Measurements from ENCODE around the gene LIMCH1.

- TF ChIP-seq POLR2A (IDR thresholded peaks at IDR 0.05), result no peak
- TF ChIP-seq, protein P1, sequence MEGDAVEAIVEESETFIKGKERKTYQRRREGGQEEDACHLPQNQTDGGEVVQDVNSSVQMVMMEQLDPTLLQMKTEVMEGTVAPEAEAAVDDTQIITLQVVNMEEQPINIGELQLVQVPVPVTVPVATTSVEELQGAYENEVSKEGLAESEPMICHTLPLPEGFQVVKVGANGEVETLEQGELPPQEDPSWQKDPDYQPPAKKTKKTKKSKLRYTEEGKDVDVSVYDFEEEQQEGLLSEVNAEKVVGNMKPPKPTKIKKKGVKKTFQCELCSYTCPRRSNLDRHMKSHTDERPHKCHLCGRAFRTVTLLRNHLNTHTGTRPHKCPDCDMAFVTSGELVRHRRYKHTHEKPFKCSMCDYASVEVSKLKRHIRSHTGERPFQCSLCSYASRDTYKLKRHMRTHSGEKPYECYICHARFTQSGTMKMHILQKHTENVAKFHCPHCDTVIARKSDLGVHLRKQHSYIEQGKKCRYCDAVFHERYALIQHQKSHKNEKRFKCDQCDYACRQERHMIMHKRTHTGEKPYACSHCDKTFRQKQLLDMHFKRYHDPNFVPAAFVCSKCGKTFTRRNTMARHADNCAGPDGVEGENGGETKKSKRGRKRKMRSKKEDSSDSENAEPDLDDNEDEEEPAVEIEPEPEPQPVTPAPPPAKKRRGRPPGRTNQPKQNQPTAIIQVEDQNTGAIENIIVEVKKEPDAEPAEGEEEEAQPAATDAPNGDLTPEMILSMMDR (IDR thresholded peaks at IDR 0.05), result no peak
These were observed 145.4 kb downstream of the LIMCH1 start for GRCh38 chr4:41683326-41683725.

All from body of pancreas (tissue), 4 donors.